IPS-NIHi7 (cell line): Measurements from ENCODE around the gene CPD.
"Not testable (repeated sequence)": the region's sequence is repeated elsewhere in the genome, so short reads cannot be mapped to it uniquely, and the experiment has no call there.

ENCODE experiments used
- DNase-seq: peaks from one replicate; pipeline ENCODE4 v3.0.0; 2012; ENCODE audit warnings: mixed read lengths; ENCODE audit errors: extremely low spot score

CPD gene

GRCh38 chr17:30427611-30428010, 48.9 kb downstream of the CPD start:
- DNase-seq = no peak

- DNase-seq = no peak
These were observed 50.4 kb downstream of the CPD start for GRCh38 chr17:30429155-30429554.

- no peak for DNase-seq
These were observed 54.8 kb downstream of the CPD start for GRCh38 chr17:30433514-30433913.

- DNase-seq = no peak
These were observed 58.0 kb downstream of the CPD start for GRCh38 chr17:30436729-30437128.

- DNase-seq = no peak
These were observed 65.0 kb downstream of the CPD start for GRCh38 chr17:30443721-30444120.

- DNase-seq = not testable (repeated sequence)
These were observed 67.9 kb downstream of the CPD start for GRCh38 chr17:30446640-30447039.

GRCh38 chr17:30449480-30449879, 70.8 kb downstream of the CPD start:
- no peak for DNase-seq

GRCh38 chr17:30450125-30451027, 71.6 kb downstream of the CPD start:
- no peak for DNase-seq

GRCh38 chr17:30454635-30455034, 75.9 kb downstream of the CPD start:
- no peak for DNase-seq

GRCh38 chr17:30458371-30458770, 79.6 kb downstream of the CPD start:
- DNase-seq = no peak

GRCh38 chr17:30458797-30459413, 80.2 kb downstream of the CPD start:
- not testable (repeated sequence) for DNase-seq

GRCh38 chr17:30468465-30468864, 89.7 kb downstream of the CPD start:
- DNase-seq = no peak

GRCh38 chr17:30472238-30472890, 93.6 kb downstream of the CPD start:
- DNase-seq = no peak

- no peak for DNase-seq
These were observed 96.5 kb downstream of the CPD start for GRCh38 chr17:30475206-30475605.

- no peak for DNase-seq
These were observed 98.0 kb downstream of the CPD start for GRCh38 chr17:30476726-30477082.

- peak; percentile 96 for DNase-seq
These were observed 98.5 kb downstream of the CPD start, which contains the start of gene GOSR1 for GRCh38 chr17:30477083-30477773. TSS of gene GOSR1 (plus strand) at chr17:30477408. CDS start at chr17:30477434, 26 bp downstream.

GRCh38 chr17:30477774-30478115, 99.0 kb downstream of the CPD start:
- no peak for DNase-seq

- DNase-seq = no peak
These were observed 103.8 kb downstream of the CPD start for GRCh38 chr17:30482555-30482954.

- DNase-seq = no peak
These were observed 104.4 kb downstream of the CPD start for GRCh38 chr17:30483159-30483558.

GRCh38 chr17:30493780-30494179, 115.1 kb downstream of the CPD start:
- no peak for DNase-seq

GRCh38 chr17:30495586-30495985, 116.9 kb downstream of the CPD start:
- DNase-seq = no peak

GRCh38 chr17:30503558-30503957, 124.8 kb downstream of the CPD start:
- no peak for DNase-seq
